HCT116 (cell line): Measurements from ENCODE around the gene STK32B.

ENCODE experiments used
- CTCF ChIP-seq, 3 experiments: fragments of 200-600 bp in 1 of 3; sonication (generic) in 1 of 3; IDR thresholded peaks in 2 of 3; conservative IDR thresholded peaks in 1 of 3; 2 replicates each; pipeline ENCODE4 v1.5.1; 2012 to 2017; ENCODE audit warnings: low read depth in 2 of 3, low read length in 2 of 3, antibody characterized with exemption in 1 of 3, borderline replicate concordance in 1 of 3, control low read depth in 1 of 3, mild to moderate bottlenecking in 1 of 3, mixed read lengths in 1 of 3, mixed run types in 1 of 3, moderate library complexity in 1 of 3; ENCODE audit not compliant: insufficient read depth in 1 of 3
- RAD21 ChIP-seq: IDR thresholded peaks from 2 replicates; pipeline ENCODE4 v1.6.1; 2012; ENCODE audit warnings: low read depth, mild to moderate bottlenecking

GRCh38 chr4:5067908-5068307 is 16.6 kb downstream of the STK32B start:
- TF ChIP-seq CTCF (IDR thresholded peaks at IDR 0.05 in 2 of 3, conservative IDR thresholded peaks at IDR 0.05 in 1 of 3; ENCODE audit: borderline replicate concordance in 1 of 3, insufficient read depth in 1 of 3, low read depth in 2 of 3, low read length in 2 of 3) (no peak), RAD21 (no peak)
